ENCODE results near the gene TMEM131L. TPM values are rescaled to one million over a fixed set of nuclear protein-coding genes. Genes with fewer than 3 reads are reported as not detected.

TMEM131L gene
- polyA plus RNA-seq, 4 donors: 21.9 to 29.0 (median 27.0) TPM

DNA sequence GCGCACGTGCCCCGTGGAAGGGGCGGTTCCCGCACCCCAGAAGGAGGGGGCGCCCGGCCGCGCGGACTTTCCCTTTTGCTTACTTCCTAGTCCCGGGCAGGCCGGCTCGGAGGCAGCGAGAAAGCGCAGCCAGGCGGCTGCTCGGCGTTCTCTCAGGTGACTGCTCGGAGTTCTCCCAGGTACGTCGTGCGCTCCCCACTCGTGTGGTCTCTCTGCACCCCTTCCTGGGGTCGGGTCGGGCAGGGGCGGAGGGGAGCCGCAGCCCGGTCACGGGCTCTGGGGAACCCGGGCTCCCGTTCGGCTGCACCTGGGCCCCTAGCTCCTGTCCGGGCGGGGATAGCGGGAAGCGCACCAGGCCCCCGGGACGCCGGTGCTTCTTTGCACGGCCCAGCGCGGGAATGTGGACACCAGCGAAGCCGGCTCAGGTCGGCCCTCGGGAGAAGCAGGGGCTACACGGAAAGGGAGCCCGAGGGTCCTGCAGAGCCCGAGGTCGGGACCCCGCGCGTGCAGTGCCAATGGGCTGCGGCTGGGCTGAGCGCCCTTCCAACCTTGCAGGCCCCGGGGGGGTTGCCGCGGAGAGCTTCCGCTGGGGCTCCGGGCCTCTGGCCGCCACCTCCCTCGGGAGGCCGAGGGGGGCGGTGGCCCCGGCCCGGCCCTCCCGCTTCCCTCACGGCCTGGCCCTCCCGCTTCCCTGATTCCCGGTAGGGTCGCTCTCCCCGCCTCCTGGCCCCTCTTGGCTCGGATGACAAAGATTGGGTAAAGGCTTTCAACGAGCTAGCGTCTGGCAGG, 218.2 kb downstream of the TMEM131L start, which contains the start of gene TLR2:
Gene TLR2, plus strand, starts transcription at position 99 of the 789 bp plus-strand sequence. CDS start 18,628 bp downstream, outside the sequence.
- DNase-seq (ENCODE audit: low read depth in 4 of 4, low spot score in 3 of 4): peak in 2 of 4 donors; percentile 3 to 37

DNA sequence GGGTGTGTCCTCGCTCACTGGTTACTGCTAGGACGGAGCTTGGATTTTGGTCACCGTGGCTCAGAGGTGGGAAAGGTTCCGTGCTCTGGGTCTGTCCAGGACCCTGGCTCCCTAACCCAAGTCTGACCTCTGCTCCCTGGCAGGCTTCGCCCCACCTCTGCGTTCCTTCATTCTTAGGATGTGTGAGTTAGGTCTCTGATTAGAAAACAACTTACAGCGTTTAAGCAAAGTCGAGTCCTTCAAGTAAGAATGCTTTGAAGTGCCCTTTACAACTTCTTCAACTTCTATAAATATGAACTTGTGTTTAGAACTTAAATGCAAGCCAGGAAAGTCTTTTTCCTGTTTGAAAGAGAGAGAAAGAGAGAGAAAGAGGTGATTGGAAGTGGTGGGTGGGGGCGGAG, 218.8 kb downstream of the TMEM131L start:
- DNase-seq (ENCODE audit: low read depth in 4 of 4, low spot score in 3 of 4): no peak

Other genes starting within 250 kb of the TMEM131L start
- 10 to 100 TPM; 15.6 to 18.6 (median 17.7) TPM for gene MND1, start 121.7 kb upstream of the TMEM131L start, polyA plus RNA-seq (ENCODE audit: insufficient read length in 4 of 4)
- gene TLR2, start 217.9 kb downstream of the TMEM131L start, polyA plus RNA-seq (ENCODE audit: insufficient read length in 4 of 4): 1 to 10 TPM; 5.2 to 6.4 (median 5.9) TPM

Data from right renal pelvis (tissue), 4 donors.